ENCODE data around the gene NOTCH4. TPM values are rescaled to one million over a fixed set of nuclear protein-coding genes. Genes with fewer than 3 reads are reported as not detected.

Gene NOTCH4
- total and polyA plus RNA-seq, 9 of the 15 experiments (the other 6 are each of a cell fraction or from before 2014, with no cell fraction given) = 0.24 to 4.3 (median 1.7) TPM

DNA sequence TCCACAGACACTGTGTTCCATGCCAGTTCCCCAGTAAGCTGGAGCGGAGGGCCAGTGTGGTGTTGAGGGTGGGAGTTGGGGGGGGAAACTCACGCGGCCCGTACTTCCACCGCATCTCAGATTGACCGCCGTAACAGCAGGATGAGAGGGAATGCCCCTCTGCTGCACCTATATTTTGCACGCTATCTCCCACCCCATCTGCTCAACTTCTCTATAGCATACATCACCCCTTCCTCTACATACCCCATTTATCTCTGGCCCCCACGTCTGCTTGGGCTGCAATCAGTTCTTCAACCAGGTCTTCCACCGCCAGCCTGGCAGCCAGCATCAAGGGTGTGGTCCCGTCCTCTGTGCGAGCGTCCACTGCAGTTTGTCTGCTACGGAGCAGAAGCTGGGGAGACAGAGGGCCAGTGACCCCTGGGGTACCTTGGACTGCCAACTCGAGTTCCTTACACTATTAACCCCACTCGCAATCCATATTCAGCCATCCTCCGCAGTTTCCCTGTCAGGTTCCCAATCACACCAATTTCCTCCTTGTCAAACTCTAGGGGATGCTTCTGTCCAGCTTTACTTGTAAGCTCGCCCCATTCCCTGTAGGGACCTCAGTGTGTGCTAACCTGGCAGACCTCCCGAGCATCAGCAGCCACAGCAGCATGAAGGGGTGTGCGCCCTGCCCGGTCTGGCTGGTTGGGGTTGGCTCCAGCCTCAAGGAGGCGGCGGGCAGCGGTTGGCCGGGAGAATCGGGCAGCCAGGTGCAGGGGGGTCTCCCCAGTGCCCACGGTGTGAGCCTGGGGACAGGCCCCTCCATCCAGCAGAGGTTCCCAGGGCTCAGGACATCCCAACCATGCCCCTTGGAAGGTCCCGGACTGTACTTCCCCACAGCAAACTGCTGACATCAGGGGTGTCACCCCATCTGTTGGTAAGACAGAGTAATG lies 26.9 kb downstream of the NOTCH4 start (continued):
- TF ChIP-seq, protein P1, sequence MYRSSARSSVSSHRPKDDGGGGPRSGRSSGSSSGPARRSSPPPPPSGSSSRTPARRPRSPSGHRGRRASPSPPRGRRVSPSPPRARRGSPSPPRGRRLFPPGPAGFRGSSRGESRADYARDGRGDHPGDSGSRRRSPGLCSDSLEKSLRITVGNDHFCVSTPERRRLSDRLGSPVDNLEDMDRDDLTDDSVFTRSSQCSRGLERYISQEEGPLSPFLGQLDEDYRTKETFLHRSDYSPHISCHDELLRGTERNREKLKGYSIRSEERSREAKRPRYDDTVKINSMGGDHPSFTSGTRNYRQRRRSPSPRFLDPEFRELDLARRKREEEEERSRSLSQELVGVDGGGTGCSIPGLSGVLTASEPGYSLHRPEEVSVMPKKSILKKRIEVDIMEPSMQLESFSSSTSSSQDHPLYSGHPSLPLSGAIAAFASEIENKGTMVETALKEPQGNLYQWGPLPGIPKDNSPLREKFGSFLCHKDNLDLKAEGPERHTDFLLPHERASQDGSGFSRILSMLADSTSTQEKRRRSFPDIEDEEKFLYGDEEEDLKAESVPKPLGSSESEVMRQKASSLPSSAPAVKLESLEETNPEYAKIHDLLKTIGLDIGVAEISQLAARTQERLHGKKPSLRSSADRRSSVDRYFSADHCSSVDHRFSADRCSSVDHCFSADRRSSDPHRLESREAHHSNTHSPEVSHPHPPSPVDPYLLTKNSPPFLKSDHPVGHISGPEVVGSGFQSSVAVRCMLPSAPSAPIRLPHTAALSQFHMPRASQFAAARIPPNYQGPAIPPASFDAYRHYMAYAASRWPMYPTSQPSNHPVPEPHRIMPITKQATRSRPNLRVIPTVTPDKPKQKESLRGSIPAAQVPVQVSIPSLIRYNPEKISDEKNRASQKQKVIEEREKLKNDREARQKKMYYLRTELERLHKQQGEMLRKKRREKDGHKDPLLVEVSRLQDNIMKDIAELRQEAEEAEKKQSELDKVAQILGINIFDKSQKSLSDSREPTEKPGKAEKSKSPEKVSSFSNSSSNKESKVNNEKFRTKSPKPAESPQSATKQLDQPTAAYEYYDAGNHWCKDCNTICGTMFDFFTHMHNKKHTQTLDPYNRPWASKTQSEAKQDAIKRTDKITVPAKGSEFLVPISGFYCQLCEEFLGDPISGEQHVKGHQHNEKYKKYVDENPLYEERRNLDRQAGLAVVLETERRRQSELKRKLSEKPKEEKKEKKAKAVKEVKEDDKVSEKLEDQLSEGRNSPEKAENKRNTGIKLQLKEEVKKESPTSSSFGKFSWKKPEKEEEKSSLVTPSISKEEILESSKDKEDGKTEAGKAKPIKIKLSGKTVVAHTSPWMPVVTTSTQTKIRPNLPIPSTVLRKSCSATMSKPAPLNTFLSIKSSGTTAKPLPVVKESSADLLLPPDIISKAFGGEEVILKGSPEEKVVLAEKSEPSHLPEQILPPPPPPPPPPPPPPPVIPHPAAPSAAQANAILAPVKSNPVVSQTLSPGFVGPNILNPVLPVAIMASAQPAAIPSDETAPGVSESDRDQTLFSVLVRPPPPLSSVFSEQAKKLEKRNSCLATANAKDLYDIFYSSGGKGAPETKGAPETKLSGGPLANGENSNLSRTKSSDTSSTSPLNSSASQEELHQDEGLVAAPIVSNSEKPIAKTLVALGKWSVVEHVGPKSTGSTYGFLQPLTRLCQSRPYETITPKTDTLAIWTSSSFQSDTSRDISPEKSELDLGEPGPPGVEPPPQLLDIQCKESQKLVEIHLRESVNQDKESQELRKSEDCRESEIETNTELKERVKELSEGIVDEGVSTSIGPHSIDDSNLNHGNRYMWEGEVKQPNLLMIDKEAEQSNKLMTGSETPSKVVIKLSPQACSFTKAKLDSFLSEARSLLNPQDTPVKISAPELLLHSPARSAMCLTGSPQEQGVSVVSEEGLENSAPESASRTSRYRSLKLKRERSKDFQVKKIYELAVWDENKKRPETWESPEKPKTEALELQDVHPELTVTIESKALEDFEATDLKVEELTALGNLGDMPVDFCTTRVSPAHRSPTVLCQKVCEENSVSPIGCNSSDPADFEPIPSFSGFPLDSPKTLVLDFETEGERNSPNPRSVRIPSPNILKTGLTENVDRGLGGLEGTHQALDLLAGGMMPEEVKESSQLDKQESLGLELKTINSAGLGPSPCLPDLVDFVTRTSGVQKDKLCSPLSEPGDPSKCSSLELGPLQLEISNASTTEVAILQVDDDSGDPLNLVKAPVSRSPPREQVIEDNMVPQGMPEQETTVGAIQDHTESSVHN (IDR thresholded peaks at IDR 0.05; ENCODE audit: borderline replicate concordance in 1 of 2, low read depth in 1 of 2) = no peak
- TF ChIP-seq, protein P2, sequence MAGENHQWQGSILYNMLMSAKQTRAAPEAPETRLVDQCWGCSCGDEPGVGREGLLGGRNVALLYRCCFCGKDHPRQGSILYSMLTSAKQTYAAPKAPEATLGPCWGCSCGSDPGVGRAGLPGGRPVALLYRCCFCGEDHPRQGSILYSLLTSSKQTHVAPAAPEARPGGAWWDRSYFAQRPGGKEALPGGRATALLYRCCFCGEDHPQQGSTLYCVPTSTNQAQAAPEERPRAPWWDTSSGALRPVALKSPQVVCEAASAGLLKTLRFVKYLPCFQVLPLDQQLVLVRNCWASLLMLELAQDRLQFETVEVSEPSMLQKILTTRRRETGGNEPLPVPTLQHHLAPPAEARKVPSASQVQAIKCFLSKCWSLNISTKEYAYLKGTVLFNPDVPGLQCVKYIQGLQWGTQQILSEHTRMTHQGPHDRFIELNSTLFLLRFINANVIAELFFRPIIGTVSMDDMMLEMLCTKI (IDR thresholded peaks at IDR 0.05; ENCODE audit: partially characterized antibody) = no peak
- TF ChIP-seq, protein P3, sequence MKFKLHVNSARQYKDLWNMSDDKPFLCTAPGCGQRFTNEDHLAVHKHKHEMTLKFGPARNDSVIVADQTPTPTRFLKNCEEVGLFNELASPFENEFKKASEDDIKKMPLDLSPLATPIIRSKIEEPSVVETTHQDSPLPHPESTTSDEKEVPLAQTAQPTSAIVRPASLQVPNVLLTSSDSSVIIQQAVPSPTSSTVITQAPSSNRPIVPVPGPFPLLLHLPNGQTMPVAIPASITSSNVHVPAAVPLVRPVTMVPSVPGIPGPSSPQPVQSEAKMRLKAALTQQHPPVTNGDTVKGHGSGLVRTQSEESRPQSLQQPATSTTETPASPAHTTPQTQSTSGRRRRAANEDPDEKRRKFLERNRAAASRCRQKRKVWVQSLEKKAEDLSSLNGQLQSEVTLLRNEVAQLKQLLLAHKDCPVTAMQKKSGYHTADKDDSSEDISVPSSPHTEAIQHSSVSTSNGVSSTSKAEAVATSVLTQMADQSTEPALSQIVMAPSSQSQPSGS (CRISPR knock-in tag; IDR thresholded peaks at IDR 0.05) = no peak
- TF ChIP-seq JUND (IDR thresholded peaks at IDR 0.05; ENCODE audit: borderline replicate concordance, low read depth, low read length) = no peak
- no peak for TF ChIP-seq JUND (tag; IDR thresholded peaks at IDR 0.05; ENCODE audit: borderline replicate concordance, low read depth, low read length)
- TF ChIP-seq PCBP1 (IDR thresholded peaks at IDR 0.05; ENCODE audit: low read depth, low read length, poor library complexity, severe bottlenecking) = no peak

Measured in K562 (cell line).